HEK293T (cell line): ENCODE results near the gene FBXW7.
"Not testable (repeated sequence)": the region's sequence is repeated elsewhere in the genome, so short reads cannot be mapped to it uniquely, and the experiment has no call there.

ENCODE experiments used
- CTCF ChIA-PET: fragments of 350-600 bp; formaldehyde crosslinking; extraction: SDS; loops from one replicate; lab custom pipeline; 2021; ENCODE audit warnings: antibody characterized with exemption, inconsistent platforms; lab: Yijun Ruan, JAX
- POLR2A ChIA-PET: fragments of 350-600 bp; formaldehyde crosslinking; extraction: SDS; loops from one replicate; lab custom pipeline; 2020; ENCODE audit warnings: antibody characterized with exemption, inconsistent platforms; lab: Yijun Ruan, JAX
- DNase-seq: peaks from one replicate; pipeline ENCODE4 v3.0.0; 2012; ENCODE audit warnings: mixed read lengths; ENCODE audit errors: extremely low spot score
- ARNT ChIP-seq: fragments of 450-650 bp; IDR thresholded peaks from 2 replicates; pipeline ENCODE4 v1.6.1; 2017; ENCODE audit warnings: mild to moderate bottlenecking
- BHLHE40 ChIP-seq: fragments of 450-650 bp; IDR thresholded peaks from 2 replicates; pipeline ENCODE4 v1.6.1; 2016; ENCODE audit warnings: mild to moderate bottlenecking, moderate library complexity, borderline replicate concordance
- CTBP1 ChIP-seq: fragments of 450-650 bp; IDR thresholded peaks from 2 replicates; pipeline ENCODE4 v1.6.1; 2016; ENCODE audit warnings: borderline replicate concordance
- ELF4 ChIP-seq: fragments of 450-650 bp; IDR thresholded peaks from 2 replicates; pipeline ENCODE4 v1.6.1; 2017; ENCODE audit warnings: antibody characterized with exemption
- FOXA1 ChIP-seq: fragments of 450-650 bp; IDR thresholded peaks from 2 replicates; pipeline ENCODE4 v1.6.1; 2016; ENCODE audit warnings: mild to moderate bottlenecking
- FOXK2 ChIP-seq: fragments of 450-650 bp; IDR thresholded peaks from 2 replicates; pipeline ENCODE4 v1.6.1; 2016; ENCODE audit warnings: mild to moderate bottlenecking
- FOXM1 ChIP-seq: fragments of 450-650 bp; IDR thresholded peaks from 2 replicates; pipeline ENCODE4 v1.6.1; 2017; ENCODE audit warnings: mild to moderate bottlenecking, borderline replicate concordance
- HDGF ChIP-seq: fragments of 450-650 bp; IDR thresholded peaks from 2 replicates; pipeline ENCODE4 v1.6.1; 2017; ENCODE audit warnings: antibody characterized with exemption, borderline replicate concordance
- L3MBTL2 ChIP-seq: fragments of 450-650 bp; conservative IDR thresholded peaks from 2 replicates; pipeline ENCODE4 v1.6.1; 2016; ENCODE audit warnings: mild to moderate bottlenecking
- LEF1 ChIP-seq: fragments of 450-650 bp; IDR thresholded peaks from 2 replicates; pipeline ENCODE4 v1.6.1; 2017; ENCODE audit warnings: mild to moderate bottlenecking, borderline replicate concordance
- NFRKB ChIP-seq: fragments of 450-650 bp; IDR thresholded peaks from 2 replicates; pipeline ENCODE4 v1.6.1; 2016; ENCODE audit warnings: mild to moderate bottlenecking, moderate library complexity
- SP1 ChIP-seq: fragments of 450-650 bp; IDR thresholded peaks from 2 replicates; pipeline ENCODE4 v1.6.1; 2017
- SUZ12 ChIP-seq: fragments of 450-650 bp; IDR thresholded peaks from 2 replicates; pipeline ENCODE4 v1.6.1; 2016; ENCODE audit warnings: mild to moderate bottlenecking
- TARDBP ChIP-seq: fragments of 450-650 bp; IDR thresholded peaks from 2 replicates; pipeline ENCODE4 v1.6.1; 2016
- ZNF384 ChIP-seq: fragments of 450-650 bp; IDR thresholded peaks from 2 replicates; pipeline ENCODE4 v1.6.1; 2016
- TF ChIP-seq, protein P1 (sequence below): fragments of 450-650 bp; IDR thresholded peaks from 2 replicates; pipeline ENCODE4 v1.6.1; 2016

FBXW7 gene

DNA sequence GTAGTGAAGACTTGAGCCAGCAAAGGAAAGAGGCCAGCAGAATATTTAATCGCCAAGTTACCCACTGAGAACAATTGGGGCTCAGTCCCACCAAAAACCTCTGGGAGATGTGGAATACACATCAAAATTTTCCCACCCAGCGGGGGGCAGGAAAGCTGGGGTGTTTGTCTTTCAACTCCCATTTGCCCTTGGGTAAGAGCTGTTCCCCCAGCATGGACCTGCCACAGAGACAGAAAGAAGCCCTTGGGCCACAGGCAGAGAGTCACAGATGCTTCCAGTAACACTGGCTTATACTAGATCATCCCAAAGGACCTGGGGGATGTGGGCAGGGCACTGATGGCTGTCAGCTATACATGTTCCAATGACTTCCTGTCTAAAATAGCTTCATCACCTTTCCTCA is 18.9 kb upstream of the FBXW7 start:
- ChIA-PET POLR2A (interaction anchor here (1.2 to 1.5 kb wide), 2 partner anchors 17 to 18 kb away, joined by 4 read pairs; partner anchors contain the start of gene FBXW7), CTCF (no interaction called here)
- no peak for DNase-seq
- TF ChIP-seq SP1 = no peak
- no peak for TF ChIP-seq FOXA1
- TF ChIP-seq BHLHE40 = no peak
- TF ChIP-seq LEF1 = no peak
- TF ChIP-seq NFRKB = no peak
- TF ChIP-seq FOXM1 = no peak

DNA sequence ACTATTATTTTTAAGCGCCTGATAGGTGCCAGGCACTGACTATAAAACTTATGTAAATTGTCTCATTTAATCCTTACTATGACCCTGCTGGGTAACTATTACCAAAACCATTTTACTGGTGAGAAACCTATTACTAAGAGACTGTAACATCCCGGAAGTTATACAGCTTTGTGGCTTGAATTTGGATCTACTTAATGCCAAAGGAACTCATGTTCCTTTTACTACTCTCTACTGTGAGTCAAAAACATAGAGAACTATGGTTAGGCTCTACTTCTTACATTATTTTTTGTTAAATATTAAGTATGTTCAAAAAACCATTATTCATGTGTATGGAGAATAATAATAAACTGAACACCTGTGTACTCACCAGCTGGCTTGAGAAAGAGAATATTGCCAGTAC is 14.8 kb upstream of the FBXW7 start:
- CTCF ChIA-PET, DNase-seq, POLR2A ChIA-PET: not testable (repeated sequence)

DNA sequence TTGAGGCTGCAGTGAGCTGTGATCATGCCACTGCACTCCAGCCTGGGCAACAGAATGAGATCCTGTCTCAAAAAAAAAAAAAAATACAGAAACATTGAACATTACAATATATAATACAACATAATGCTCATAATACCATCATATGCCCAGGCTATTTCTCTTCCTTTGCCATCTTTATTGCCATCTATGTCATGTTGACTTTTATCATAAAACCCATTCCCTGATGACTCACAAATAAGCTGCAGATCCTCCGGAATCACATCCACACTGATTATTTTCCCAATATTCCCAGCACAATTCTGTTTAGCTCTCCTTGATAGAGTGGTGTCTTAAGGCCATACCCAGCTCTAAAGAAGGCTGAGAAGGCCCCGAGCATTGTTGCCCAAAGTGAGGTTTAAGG is 9.2 kb upstream of the FBXW7 start:
- ChIA-PET CTCF (interaction anchor here (0.6 kb wide), 1 partner anchor 31 kb away, joined by 3 read pairs; no protein-coding TSS in a partner anchor), POLR2A (interaction anchor here (1.8 kb wide), 1 partner anchor 9 kb away, joined by 5 read pairs; the partner anchor contains the start of gene FBXW7)
- DNase-seq = no peak
- TF ChIP-seq ELF4 (no peak), L3MBTL2 (no peak), FOXM1 (no peak), SP1 (no peak), TARDBP (no peak), LEF1 (no peak), CTBP1 (no peak), ARNT (no peak), FOXA1 (no peak), FOXK2 (no peak)

DNA sequence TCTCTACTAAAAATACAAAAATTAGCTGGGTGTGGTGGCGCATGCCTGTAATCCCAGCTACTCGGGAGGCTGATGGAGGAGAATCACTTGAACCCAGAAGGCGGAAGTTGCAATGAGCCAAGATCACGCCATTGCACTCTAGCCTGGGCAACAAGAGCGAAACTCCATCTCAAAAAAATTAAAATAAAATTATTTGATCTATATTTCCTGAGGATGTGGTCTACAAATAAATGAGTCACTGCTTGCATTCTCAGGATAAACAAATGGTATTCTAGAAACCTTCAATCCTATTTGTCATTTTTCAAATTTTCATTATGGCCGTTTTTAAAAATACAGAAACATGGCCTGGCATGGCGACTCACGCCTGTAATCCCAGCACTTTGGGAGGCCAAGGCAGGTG is 8.6 kb upstream of the FBXW7 start:
- DNase-seq, CTCF ChIA-PET: not testable (repeated sequence)
- POLR2A ChIA-PET = interaction anchor here (1.8 kb wide), 1 partner anchor 9 kb away, joined by 5 read pairs; the partner anchor contains the start of gene FBXW7

DNA sequence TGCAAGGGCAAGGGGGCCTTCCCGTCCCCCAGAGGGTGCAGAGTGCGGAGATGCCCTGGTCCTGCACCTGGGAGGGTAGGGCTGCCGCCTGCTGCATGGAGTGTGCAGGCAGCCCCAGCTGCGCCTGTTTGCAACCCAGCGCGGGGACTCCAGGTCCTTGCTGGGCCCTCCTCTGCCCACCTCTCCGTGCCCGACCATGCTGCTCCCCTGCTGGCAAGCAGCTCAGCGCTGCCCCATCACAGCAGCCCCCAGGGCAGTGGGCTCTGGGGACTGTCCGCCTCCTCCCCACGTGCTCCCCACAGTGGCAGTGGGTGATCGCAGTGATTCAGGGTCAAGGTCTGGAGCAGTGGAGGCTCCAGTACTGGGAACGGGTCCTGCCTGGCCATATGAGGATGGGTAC is 5.0 kb upstream of the FBXW7 start:
- no peak for DNase-seq
- ChIA-PET CTCF (no interaction called here), POLR2A (no interaction called here)
- TF ChIP-seq ZNF384 (no peak), FOXA1 (no peak), L3MBTL2 (no peak), ELF4 (no peak), TARDBP (no peak), SUZ12 (no peak)
- TF ChIP-seq, protein P1, sequence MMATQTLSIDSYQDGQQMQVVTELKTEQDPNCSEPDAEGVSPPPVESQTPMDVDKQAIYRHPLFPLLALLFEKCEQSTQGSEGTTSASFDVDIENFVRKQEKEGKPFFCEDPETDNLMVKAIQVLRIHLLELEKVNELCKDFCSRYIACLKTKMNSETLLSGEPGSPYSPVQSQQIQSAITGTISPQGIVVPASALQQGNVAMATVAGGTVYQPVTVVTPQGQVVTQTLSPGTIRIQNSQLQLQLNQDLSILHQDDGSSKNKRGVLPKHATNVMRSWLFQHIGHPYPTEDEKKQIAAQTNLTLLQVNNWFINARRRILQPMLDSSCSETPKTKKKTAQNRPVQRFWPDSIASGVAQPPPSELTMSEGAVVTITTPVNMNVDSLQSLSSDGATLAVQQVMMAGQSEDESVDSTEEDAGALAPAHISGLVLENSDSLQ = no peak

DNA sequence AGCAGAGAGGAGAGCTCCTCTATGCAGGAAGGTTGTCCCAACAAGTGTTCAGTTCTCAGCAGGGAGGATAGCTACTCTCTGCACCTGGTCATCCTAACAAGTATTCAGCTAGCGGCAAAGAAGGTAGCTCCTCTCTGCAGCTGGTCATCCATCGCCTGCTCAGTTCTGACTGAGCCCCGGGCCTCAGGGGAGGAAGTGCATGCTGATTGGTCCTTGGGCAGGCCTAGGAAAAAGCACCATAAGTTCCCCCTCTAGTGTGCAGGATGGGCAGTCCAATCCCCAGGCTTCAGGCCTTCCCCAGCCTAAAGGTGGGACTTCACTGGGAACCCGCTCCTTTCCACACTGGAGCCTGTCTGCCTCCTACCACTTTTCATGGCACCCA is 4.4 kb upstream of the FBXW7 start:
- TF ChIP-seq HDGF (no peak), SUZ12 (no peak), L3MBTL2 (no peak), SP1 (no peak), BHLHE40 (no peak), ARNT (no peak), TARDBP (no peak), CTBP1 (no peak), FOXK2 (no peak)

DNA sequence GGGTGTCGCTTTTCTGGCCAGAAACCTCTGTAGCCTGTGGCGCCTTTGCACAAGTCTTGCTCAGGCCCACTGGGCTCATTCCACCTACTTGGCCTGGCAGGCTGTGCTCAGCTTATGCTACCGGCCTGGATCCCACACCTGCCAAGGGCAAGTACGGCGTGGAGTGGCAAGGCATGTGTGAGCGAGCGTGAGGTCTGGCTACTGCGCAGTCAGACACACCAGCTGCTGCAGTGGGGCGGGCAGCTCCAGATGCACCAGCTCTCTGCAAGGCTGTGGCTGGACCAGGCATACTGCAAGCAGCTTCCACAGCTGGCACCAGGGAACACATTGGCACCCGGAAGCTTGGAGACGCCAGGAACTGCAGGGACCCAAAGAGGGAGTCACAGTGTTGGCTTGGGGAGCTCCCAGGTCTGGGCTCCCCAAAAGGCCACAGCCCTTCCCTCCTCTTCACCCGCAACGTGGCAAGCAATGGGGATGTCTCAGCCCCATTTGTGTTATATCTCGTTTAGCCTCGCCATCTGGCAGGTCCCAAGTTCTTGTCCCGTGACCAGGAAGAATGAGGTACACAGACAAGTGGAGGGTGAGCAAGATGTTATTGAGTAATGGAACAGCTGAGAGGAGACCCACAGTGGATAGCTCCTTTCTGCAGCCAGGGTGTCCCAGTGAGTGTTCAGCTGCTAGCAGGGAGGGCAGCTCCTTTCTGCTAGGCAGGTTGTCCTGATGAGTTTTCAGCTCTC is 3.8 kb upstream of the FBXW7 start:
- CTCF ChIA-PET = no interaction called here
- TF ChIP-seq L3MBTL2 (no peak), CTBP1 (no peak), FOXM1 (no peak), BHLHE40 (no peak), SUZ12 (no peak), ZNF384 (no peak), TARDBP (no peak), ARNT (no peak), ELF4 (no peak), LEF1 (no peak), SP1 (no peak), NFRKB (no peak)
- TF ChIP-seq, protein P1 = no peak
- DNase-seq = no peak
- POLR2A ChIA-PET = interaction anchor here (1.1 kb wide), 1 partner anchor 13 kb away, joined by 3 read pairs; no protein-coding TSS in a partner anchor

More for the DNA sequence above, 4.4 kb upstream of the FBXW7 start:
- POLR2A ChIA-PET = interaction anchor here (1.1 kb wide), 1 partner anchor 13 kb away, joined by 3 read pairs; no protein-coding TSS in a partner anchor
- DNase-seq = no peak
- CTCF ChIA-PET = no interaction called here

DNA sequence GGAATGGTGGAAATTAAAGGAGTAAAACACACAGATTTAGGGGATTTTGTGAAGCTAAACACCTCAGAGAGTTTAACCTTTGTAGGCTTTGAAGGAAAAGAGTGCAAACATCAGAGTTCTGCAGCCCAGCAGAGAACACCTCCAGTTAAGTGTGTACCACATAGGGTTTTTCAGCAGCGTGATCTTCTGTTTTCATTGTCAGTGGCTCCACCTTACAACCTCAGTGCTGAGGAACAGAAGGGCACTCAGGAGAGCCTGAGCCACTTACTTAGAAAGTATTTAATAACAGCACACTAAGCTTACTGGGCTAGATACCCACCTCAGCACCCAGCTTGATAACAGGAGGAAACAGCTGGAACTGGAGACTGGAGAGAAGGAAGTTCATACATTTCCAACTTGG is 2.0 kb upstream of the FBXW7 start:
- ChIA-PET POLR2A (interaction anchor here (1.2 to 1.3 kb wide), 2 partner anchors 16 to 36 kb away, joined by 3 to 4 read pairs; no protein-coding TSS in a partner anchor), CTCF (interaction anchor here (0.8 to 1.9 kb wide), 2 partner anchors 37 to 152 kb away, joined by 3 to 7 read pairs; no protein-coding TSS in a partner anchor)
- TF ChIP-seq CTBP1 (no peak), SUZ12 (no peak), ELF4 (no peak), ZNF384 (no peak), FOXM1 (no peak), SP1 (no peak), NFRKB (no peak), L3MBTL2 (no peak), HDGF (no peak)
- TF ChIP-seq, protein P1 = no peak
- no peak for DNase-seq
